ENCODE results near the gene UBE2L3. TPM values are rescaled to one million over a fixed set of nuclear protein-coding genes. Genes with fewer than 3 reads are reported as not detected.

Gene UBE2L3
- total and polyA plus RNA-seq, 2 donors (not counting 1 experiment from before 2014, with no cell fraction given), result 13.5 to 30.9 TPM

GRCh38 chr22:21622919-21623647 is 55.6 kb downstream of the UBE2L3 start:
- Histone ChIP-seq H3K36me3 (replicated peaks in 1 of 2; ENCODE audit: control extremely low read depth in 1 of 2, control insufficient read depth in 1 of 2, extremely low read depth in 1 of 2, insufficient read depth in 2 of 2, low read length in 1 of 2) (peaks cover 0 to 58% of the 10 kb centered on the region in 2 experiments), H3K27ac (ENCODE audit: low read length in 2 of 2) (no peak overlapping the region), H3K4me2 (replicated peaks; ENCODE audit: low read depth, low read length, poor library complexity, severe bottlenecking) (no peak overlapping the region), H3K9me3 (ENCODE audit: control extremely low read depth in 1 of 3, control insufficient read depth in 2 of 3, insufficient read depth in 1 of 3, low read length in 2 of 3) (no peaks in the 10 kb centered on the region), H3K4me3 (ENCODE audit: control extremely low read depth in 1 of 5, extremely low read depth in 1 of 5, insufficient read depth in 1 of 5, low read depth in 2 of 5, low read length in 4 of 5) (no peak overlapping the region), H3K9ac (ENCODE audit: low read length) (no peak overlapping the region), H2AFZ (ENCODE audit: insufficient read depth, low read depth, low read length, poor library complexity, severe bottlenecking) (no peak overlapping the region), H4K20me1 (ENCODE audit: control insufficient read depth, insufficient read depth, low read length, poor library complexity, severe bottlenecking) (peaks cover 87% of the 10 kb centered on the region), H3K27me3 (replicated peaks in 1 of 4; ENCODE audit: control extremely low read depth in 1 of 4, control insufficient read depth in 3 of 4, insufficient read depth in 4 of 4, low read length in 3 of 4) (no peaks in the 10 kb centered on the region), H3K4me1 (ENCODE audit: control insufficient read depth in 2 of 2, insufficient read depth in 2 of 2, low read length in 2 of 2) (peaks cover 11 to 15% of the 10 kb centered on the region in 2 donors), H3K79me2 (ENCODE audit: control insufficient read depth, insufficient read depth, low read length) (peaks cover 60% of the 10 kb centered on the region)
- ChIA-PET CTCF (interaction anchor here (1.0 to 11.1 kb wide), 3 partner anchors 8 to 47 kb away, joined by 3 to 168 read pairs (median 5); partner anchors contain the start of gene SDF2L1), POLR2A (no interaction called here)
- no peaks in the 10 kb centered on the region for H3K9me3 Mint-ChIP-seq (ENCODE audit: insufficient read depth)
- H3K4me3 Mint-ChIP-seq, result no peak overlapping the region
- ATAC-seq (ENCODE audit: low read depth) (no peak), DNase-seq (no peak)
- intact Hi-C loops (cut with micrococcal nuclease), result no loop called here
- H3K4me1 Mint-ChIP-seq, result peaks cover 31% of the 10 kb centered on the region
- 94% methylated on average over 14 of the region's 23 CpGs for whole genome bisulfite sequencing (ENCODE audit: insufficient coverage)
- no peaks in the 10 kb centered on the region for H3K27me3 Mint-ChIP-seq
- no peak overlapping the region for H3K27ac Mint-ChIP-seq
- no peak for TF ChIP-seq EZH2 (IDR thresholded peaks at IDR 0.05; ENCODE audit: borderline replicate concordance, insufficient read depth, low read depth, low read length, poor library complexity, severe bottlenecking)
- TF ChIP-seq CTCF (IDR thresholded peaks at IDR 0.05), result no peak

GRCh38 chr22:21623648-21623970 is 56.1 kb downstream of the UBE2L3 start:
- H3K4me1 Mint-ChIP-seq, result peaks cover 36% of the 10 kb centered on the region
- WGBS (ENCODE audit: insufficient coverage), result 95% methylated on average over 7 of the region's 7 CpGs
- H3K9me3 Mint-ChIP-seq (ENCODE audit: insufficient read depth), result no peaks in the 10 kb centered on the region
- H3K9me3 ChIP-seq (ENCODE audit: control extremely low read depth in 1 of 3, control insufficient read depth in 2 of 3, insufficient read depth in 1 of 3, low read length in 2 of 3), result peaks cover 0 to 2% (median 0%) of the 10 kb centered on the region in 3 donors
- H2AFZ ChIP-seq (ENCODE audit: insufficient read depth, low read depth, low read length, poor library complexity, severe bottlenecking), result no peak overlapping the region
- no peak overlapping the region for H3K4me3 ChIP-seq (ENCODE audit: control extremely low read depth in 1 of 5, extremely low read depth in 1 of 5, insufficient read depth in 1 of 5, low read depth in 2 of 5, low read length in 4 of 5)
- H3K36me3 ChIP-seq (replicated peaks in 1 of 2; ENCODE audit: control extremely low read depth in 1 of 2, control insufficient read depth in 1 of 2, extremely low read depth in 1 of 2, insufficient read depth in 2 of 2, low read length in 1 of 2), result peaks cover 0 to 61% of the 10 kb centered on the region in 2 experiments
- TF ChIP-seq CTCF (IDR thresholded peaks at IDR 0.05) (no peak), EZH2 (IDR thresholded peaks at IDR 0.05; ENCODE audit: borderline replicate concordance, insufficient read depth, low read depth, low read length, poor library complexity, severe bottlenecking) (no peak)
- peaks cover 17 to 21% of the 10 kb centered on the region in 2 donors for H3K4me1 ChIP-seq (ENCODE audit: control insufficient read depth in 2 of 2, insufficient read depth in 2 of 2, low read length in 2 of 2)
- no peak overlapping the region for H3K9ac ChIP-seq (ENCODE audit: low read length)
- no peak overlapping the region for H3K27ac ChIP-seq (ENCODE audit: low read length in 2 of 2)
- no peak overlapping the region for H3K27ac Mint-ChIP-seq
- ATAC-seq (ENCODE audit: low read depth) (no peak), DNase-seq (no peak)
- H3K27me3 Mint-ChIP-seq, result no peaks in the 10 kb centered on the region
- H3K4me2 ChIP-seq (replicated peaks; ENCODE audit: low read depth, low read length, poor library complexity, severe bottlenecking), result no peak overlapping the region
- H3K79me2 ChIP-seq (ENCODE audit: control insufficient read depth, insufficient read depth, low read length), result peaks cover 64% of the 10 kb centered on the region
- H3K4me3 Mint-ChIP-seq, result no peak overlapping the region
- ChIA-PET CTCF (interaction anchor here (11.1 kb wide), 1 partner anchor 21 kb away, joined by 168 read pairs; the partner anchor contains the start of gene SDF2L1), POLR2A (no interaction called here)
- no peaks in the 10 kb centered on the region for H3K27me3 ChIP-seq (replicated peaks in 1 of 4; ENCODE audit: control extremely low read depth in 1 of 4, control insufficient read depth in 3 of 4, insufficient read depth in 4 of 4, low read length in 3 of 4)
- intact Hi-C loops (cut with micrococcal nuclease), result no loop called here
- H4K20me1 ChIP-seq (ENCODE audit: control insufficient read depth, insufficient read depth, low read length, poor library complexity, severe bottlenecking), result peaks cover 91% of the 10 kb centered on the region
